SK-N-SH (cell line): ENCODE measurements around the gene LTB4R. TPM values are rescaled to one million over a fixed set of nuclear protein-coding genes. Genes with fewer than 3 reads are reported as not detected.
A peak's percentile ranks its signal among the peaks of the same experiment; 100 is the strongest.

Experiments used
- CTCF ChIA-PET: fragments of 300-600, 350-600 bp; formaldehyde crosslinking; extraction: SDS; loops from one replicate; lab custom pipeline; 2021; lab: Yijun Ruan, JAX
- POLR2A ChIA-PET: fragments of 350-600 bp; sonication (Branson Sonifier 250); formaldehyde crosslinking; extraction: SDS; loops from one replicate; lab custom pipeline; 2020; ENCODE audit warnings: antibody characterized with exemption, inconsistent platforms; lab: Yijun Ruan, JAX
- DNase-seq: peaks from one replicate; pipeline ENCODE4 v3.0.0; 2012
- H2AFZ ChIP-seq: fragments of 200-600 bp; sonication (generic); 2 replicates; pipeline ENCODE4 v1.8.1; 2016; ENCODE audit warnings: antibody characterized with exemption, mild to moderate bottlenecking, low read depth
- H3F3A ChIP-seq: fragments of 200-600 bp; sonication (generic); replicated peaks from 2 replicates; pipeline ENCODE3; 2016; ENCODE audit warnings: antibody characterized with exemption, mild to moderate bottlenecking; ENCODE audit not compliant: insufficient read depth
- H3K27ac ChIP-seq, 2 experiments: fragments of 200-500 bp in 1 of 2; fragments of 200-600 bp in 1 of 2; sonication (Bioruptor generic) in 1 of 2; sonication (generic), shearing (Covaris generic) in 1 of 2; 2 replicates each; pipeline versions ENCODE4 v1.5.1 to v1.6.1; 2014 to 2016; ENCODE audit warnings: low read depth in 2 of 2, inconsistent platforms in 1 of 2, low read length in 1 of 2, mild to moderate bottlenecking in 1 of 2, mixed read lengths in 1 of 2
- H3K27me3 ChIP-seq: fragments of 200-600 bp; sonication (generic), shearing (Covaris generic); 2 replicates; pipeline ENCODE4 v1.6.1; 2016; ENCODE audit warnings: mixed run types; ENCODE audit not compliant: insufficient read depth
- H3K36me3 ChIP-seq, 2 experiments: fragments of 200-500 bp in 1 of 2; fragments of 200-600 bp in 1 of 2; sonication (Bioruptor generic) in 1 of 2; sonication (generic) in 1 of 2; replicated peaks in 1 of 2; 2 replicates each; pipeline versions ENCODE3 to v1.5.1; 2014 to 2016; ENCODE audit warnings: low read length in 1 of 2, mild to moderate bottlenecking in 1 of 2; ENCODE audit not compliant: insufficient read depth in 2 of 2, control insufficient read depth in 1 of 2
- H3K4me1 ChIP-seq, 2 experiments: fragments of 200-500 bp in 1 of 2; fragments of 200-600 bp in 1 of 2; sonication (Bioruptor generic) in 1 of 2; sonication (generic), shearing (Covaris generic) in 1 of 2; 2 replicates each; pipeline versions ENCODE4 v1.5.1 to v1.6.1; 2014 to 2016; ENCODE audit warnings: low read depth in 1 of 2, low read length in 1 of 2, mixed run types in 1 of 2; ENCODE audit not compliant: insufficient read depth in 2 of 2, control insufficient read depth in 1 of 2
- H3K4me2 ChIP-seq: fragments of 200-600 bp; sonication (generic), shearing (Covaris generic); 2 replicates; pipeline ENCODE4 v1.6.1; 2017; ENCODE audit warnings: mixed run types
- H3K4me3 ChIP-seq, 2 experiments: fragments of 200-500 bp in 1 of 2; fragments of 200-600 bp in 1 of 2; sonication (Bioruptor generic) in 1 of 2; sonication (generic), shearing (Covaris generic) in 1 of 2; 2 replicates each; pipeline versions ENCODE4 v1.5.1 to v1.8.1; 2014 to 2016; ENCODE audit warnings: low read depth in 2 of 2, inconsistent platforms in 1 of 2, low read length in 1 of 2, mild to moderate bottlenecking in 1 of 2, mixed read lengths in 1 of 2, moderate library complexity in 1 of 2
- H3K79me2 ChIP-seq: fragments of 200-600 bp; sonication (generic); 2 replicates; pipeline ENCODE4 v1.8.1; 2017; ENCODE audit warnings: mild to moderate bottlenecking; ENCODE audit not compliant: insufficient read depth
- H3K9ac ChIP-seq: fragments of 200-600 bp; sonication (generic); 2 replicates; pipeline ENCODE4 v1.6.1; 2017; ENCODE audit warnings: mixed run types
- H3K9me2 ChIP-seq: fragments of 200-600 bp; sonication (generic); 2 replicates; pipeline ENCODE4 v1.6.1; 2017; ENCODE audit warnings: mixed run types
- H3K9me3 ChIP-seq: fragments of 200-600 bp; sonication (generic); 2 replicates; pipeline ENCODE4 v1.6.1; 2017; ENCODE audit warnings: mixed run types, mild to moderate bottlenecking, moderate library complexity
- H4K20me1 ChIP-seq: fragments of 200-600 bp; sonication (generic); 2 replicates; pipeline ENCODE4 v1.6.1; 2017; ENCODE audit warnings: mild to moderate bottlenecking, mixed run types; ENCODE audit not compliant: insufficient read depth
- FOSL2 ChIP-seq: IDR thresholded peaks from 2 replicates; pipeline ENCODE4 v1.4.0; 2012; ENCODE audit warnings: low read depth, mild to moderate bottlenecking, moderate library complexity, borderline replicate concordance
- FOXM1 ChIP-seq: IDR thresholded peaks from 2 replicates; pipeline ENCODE4 v1.4.0; 2012; ENCODE audit warnings: low read depth, mild to moderate bottlenecking
- GABPA ChIP-seq: IDR thresholded peaks from 2 replicates; pipeline ENCODE4 v1.4.0; 2012; ENCODE audit warnings: low read depth, mild to moderate bottlenecking
- IRF3 ChIP-seq: fragments of 150-350 bp; IDR thresholded peaks from 2 replicates; pipeline ENCODE4 v1.6.1; 2016; ENCODE audit warnings: mild to moderate bottlenecking, low read depth, low read length
- MAX ChIP-seq: IDR thresholded peaks from 2 replicates; pipeline ENCODE4 v1.4.0; 2012; ENCODE audit warnings: low read depth
- MXI1 ChIP-seq: IDR thresholded peaks from 2 replicates; pipeline ENCODE4 v1.6.1; 2012; ENCODE audit warnings: mild to moderate bottlenecking, low read depth, low read length, improper control_type of control experiment
- NFIC ChIP-seq: IDR thresholded peaks from 2 replicates; pipeline ENCODE4 v1.4.0; 2012; ENCODE audit warnings: borderline replicate concordance
- RFX5 ChIP-seq: IDR thresholded peaks from 2 replicates; pipeline ENCODE4 v1.6.1; 2012; ENCODE audit warnings: mild to moderate bottlenecking, improper control_type of control experiment, low read length
- TAF1 ChIP-seq: IDR thresholded peaks from 2 replicates; pipeline ENCODE4 v1.6.1; 2012; ENCODE audit warnings: low read depth, mild to moderate bottlenecking, low read length, moderate library complexity, borderline replicate concordance
- TCF12 ChIP-seq: IDR thresholded peaks from 2 replicates; pipeline ENCODE4 v1.4.0; 2012
- USF2 ChIP-seq: fragments of 150-350 bp; IDR thresholded peaks from 2 replicates; pipeline ENCODE4 v1.6.1; 2017; ENCODE audit warnings: antibody characterized with exemption, low read length, low read depth, borderline replicate concordance
- WGBS: methylation state at CpG from one replicate; pipeline ENCODE4 v1.1.6; 2017; ENCODE audit warnings: low lambda C conversion rate; 5-methylcytosine and 5-hydroxymethylcytosine counted together
- polyA plus RNA-seq, 3 experiments: library from polyadenylated mRNA; depleted of rRNA; stranded (reverse); fragments of >200 nt; gene quantifications; 2 replicates each; pipeline ENCODE4 v1.2.3, GENCODE V29; 2012

The LTB4R gene
- polyA plus RNA-seq, 1 of the 3 experiments (the other 2 are of a cell fraction), result 11.9 TPM

GRCh38 chr14:24365600-24366412 lies 54.5 kb downstream of the LTB4R start (continued):
- TF ChIP-seq TAF1, result no peak
- no peak for TF ChIP-seq FOXM1
- TF ChIP-seq IRF3, result no peak
- TF ChIP-seq MAX, result peak; percentile 35; the same call in 1 of the 2 replicates
- peak; percentile 5; the same call in 1 of the 2 replicates for TF ChIP-seq FOSL2
- no peak for TF ChIP-seq NFIC
- TF ChIP-seq USF2, result no peak
- TF ChIP-seq MXI1, result peak; percentile 59; the same call in 1 of the 2 replicates
- no peak for TF ChIP-seq RFX5
- no peak for TF ChIP-seq GABPA

DNA sequence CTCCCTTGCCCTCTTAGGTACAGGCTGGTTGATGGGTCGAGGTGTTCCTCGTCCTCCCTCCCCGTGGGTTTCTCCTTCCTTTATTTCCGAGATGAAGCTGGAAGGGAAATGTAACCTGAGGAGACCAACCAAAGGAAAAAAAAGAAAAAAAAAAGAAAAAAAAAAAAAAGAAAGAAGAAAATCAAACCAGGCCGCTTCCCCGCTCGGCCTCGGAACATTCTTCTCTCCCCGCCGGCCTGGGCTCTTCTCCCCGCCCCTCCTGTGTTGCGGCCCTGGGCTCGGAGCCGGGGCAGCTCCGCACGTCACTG lies 55.1 kb downstream of the LTB4R start:
- Histone ChIP-seq H3K9me2 (no peaks in the 10 kb centered on the region), H3K9ac (peak overlapping the region; percentile 62), H4K20me1 (no peaks in the 10 kb centered on the region), H2AFZ (peak overlapping the region; percentile 93), H3K9me3 (no peaks in the 10 kb centered on the region), H3K36me3 (no peaks in the 10 kb centered on the region), H3K27ac (peak overlapping the region; percentile 93 to 99), H3K27me3 (no peaks in the 10 kb centered on the region), H3F3A (peaks cover 23% of the 10 kb centered on the region), H3K4me3 (peak overlapping the region; percentile 85 to 86), H3K79me2 (no peaks in the 10 kb centered on the region), H3K4me1 (peaks cover 14 to 25% of the 10 kb centered on the region in 2 experiments; a peak in 3 of 4 replicates), H3K4me2 (peak overlapping the region; percentile 100)
- POLR2A ChIA-PET, result interaction anchor here (0.8 to 2.3 kb wide), 8 partner anchors 24 to 133 kb away, joined by 3 to 37 read pairs (median 4); partner anchors contain the start of genes CBLN3, KHNYN and SDR39U1
- TF ChIP-seq MXI1, result peak; percentile 6; the same call in 1 of the 2 replicates
- no peak for TF ChIP-seq TCF12
- no peak for DNase-seq
- CTCF ChIA-PET, result interaction anchor here (0.7 to 2.4 kb wide), 33 partner anchors 9 to 143 kb away, joined by 3 to 275 read pairs (median 11); partner anchors contain the start of genes CBLN3, CIDEB, KHNYN and LTB4R2
- 3% methylated on average over 13 of the region's 16 CpGs for WGBS
